SIG-M5 (cell line): ENCODE measurements around the gene P2RY10.
"Not testable (repeated sequence)": the region's sequence is repeated elsewhere in the genome, so short reads cannot be mapped to it uniquely, and the experiment has no call there.

Experiments
- DNase-seq: peaks from one replicate; lab custom pipeline; 2025; lab: John Stamatoyannopoulos, UW

The P2RY10 gene, protein sequence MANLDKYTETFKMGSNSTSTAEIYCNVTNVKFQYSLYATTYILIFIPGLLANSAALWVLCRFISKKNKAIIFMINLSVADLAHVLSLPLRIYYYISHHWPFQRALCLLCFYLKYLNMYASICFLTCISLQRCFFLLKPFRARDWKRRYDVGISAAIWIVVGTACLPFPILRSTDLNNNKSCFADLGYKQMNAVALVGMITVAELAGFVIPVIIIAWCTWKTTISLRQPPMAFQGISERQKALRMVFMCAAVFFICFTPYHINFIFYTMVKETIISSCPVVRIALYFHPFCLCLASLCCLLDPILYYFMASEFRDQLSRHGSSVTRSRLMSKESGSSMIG

GRCh38 chrX:78945186-78945912 lies at the start of gene P2RY10:
P2RY10 (plus strand) TSS chrX:78945391; CDS start chrX:78960521, 15,130 bp downstream.
- no peak for DNase-seq

- DNase-seq, result no peak
Observed at GRCh38 chrX:78922754-78923153, 22.4 kb upstream of the P2RY10 start.

DNA sequence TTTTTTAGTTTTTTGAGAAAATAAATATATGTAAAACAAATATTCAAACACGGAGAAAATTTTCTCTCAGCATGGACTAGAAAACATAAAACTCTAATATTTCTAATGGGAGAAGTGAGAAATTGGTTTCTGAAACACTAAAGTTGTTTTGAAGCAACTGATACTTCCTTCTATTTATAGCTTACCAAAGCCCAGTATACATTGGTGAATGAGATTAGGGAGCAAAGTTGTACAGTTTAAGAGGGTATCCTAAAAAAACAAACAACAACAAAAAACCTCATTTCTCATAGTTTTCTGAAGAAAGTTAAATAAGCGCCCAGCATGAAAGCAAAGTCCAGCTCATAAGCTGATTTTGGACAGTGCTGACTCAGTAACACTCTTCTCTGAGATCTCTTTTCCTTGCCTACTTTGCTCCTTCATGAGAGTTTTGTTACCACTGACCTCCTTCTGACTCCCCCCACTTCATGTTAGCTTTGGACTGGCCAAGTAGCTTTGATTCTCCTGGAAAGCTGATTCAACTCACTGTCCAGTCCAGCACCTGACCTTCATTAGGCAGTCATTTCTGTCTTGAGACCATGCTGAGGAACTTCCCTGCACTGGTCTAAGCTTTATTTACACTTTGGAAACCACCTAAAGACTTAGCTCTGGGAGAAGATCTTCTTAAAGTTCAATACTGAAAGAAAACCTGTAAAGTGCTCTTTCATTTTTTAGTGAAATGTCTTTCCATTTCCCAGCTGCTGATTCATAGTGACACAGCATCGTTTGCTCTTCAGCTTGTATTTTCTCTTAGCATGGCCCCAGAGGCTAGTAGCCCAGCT lies 21.8 kb upstream of the P2RY10 start:
- DNase-seq, result no peak

GRCh38 chrX:78931814-78932213 lies 13.4 kb upstream of the P2RY10 start:
- DNase-seq, result no peak

- no peak for DNase-seq
Observed at GRCh38 chrX:78934866-78935265, 10.3 kb upstream of the P2RY10 start.

- DNase-seq, result no peak
Observed at GRCh38 chrX:78944351-78944750, 840 bp upstream of the P2RY10 start.

- DNase-seq, result no peak
Observed at GRCh38 chrX:78946178-78946931, 1.2 kb downstream of the P2RY10 start.

DNA sequence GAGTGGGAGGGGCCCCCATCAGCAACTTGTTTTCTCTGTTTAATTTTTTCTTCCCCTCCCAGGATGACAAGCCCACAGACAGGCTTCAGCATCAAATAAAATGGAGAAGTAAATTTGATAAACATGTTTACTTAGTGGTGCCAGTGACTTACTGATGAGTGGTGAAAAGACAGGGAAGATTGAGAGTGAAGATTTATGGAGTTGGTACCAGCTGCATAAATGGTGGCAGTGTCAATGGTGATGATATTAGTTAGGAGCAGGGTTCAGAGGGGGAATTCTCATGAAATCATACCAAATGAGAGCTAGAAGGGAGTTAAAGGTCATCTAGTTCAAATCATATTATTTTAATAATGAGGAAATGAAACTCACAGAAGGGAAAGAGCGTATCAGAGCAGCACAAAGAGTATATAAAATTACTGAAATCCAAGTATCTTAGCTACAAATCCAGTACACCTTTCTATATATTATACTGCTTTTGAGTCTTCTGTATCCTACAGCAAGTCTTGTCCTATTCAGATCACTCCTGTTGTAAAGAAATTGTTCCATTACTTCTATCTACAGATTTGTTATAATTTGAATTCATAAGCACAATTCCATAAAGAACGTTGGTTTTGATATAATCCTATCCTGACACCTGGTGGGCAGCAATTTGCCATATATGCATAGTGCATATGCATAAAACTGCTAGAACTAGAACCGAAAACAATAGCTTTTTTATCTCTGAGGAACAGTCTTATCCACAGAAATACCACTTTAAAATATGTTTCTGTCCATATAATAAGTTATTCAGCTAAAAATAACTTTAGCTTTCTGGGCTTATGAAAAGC lies 5.0 kb downstream of the P2RY10 start:
- no peak for DNase-seq

GRCh38 chrX:78957049-78957767 lies 12.0 kb downstream of the P2RY10 start:
- no peak for DNase-seq

DNA sequence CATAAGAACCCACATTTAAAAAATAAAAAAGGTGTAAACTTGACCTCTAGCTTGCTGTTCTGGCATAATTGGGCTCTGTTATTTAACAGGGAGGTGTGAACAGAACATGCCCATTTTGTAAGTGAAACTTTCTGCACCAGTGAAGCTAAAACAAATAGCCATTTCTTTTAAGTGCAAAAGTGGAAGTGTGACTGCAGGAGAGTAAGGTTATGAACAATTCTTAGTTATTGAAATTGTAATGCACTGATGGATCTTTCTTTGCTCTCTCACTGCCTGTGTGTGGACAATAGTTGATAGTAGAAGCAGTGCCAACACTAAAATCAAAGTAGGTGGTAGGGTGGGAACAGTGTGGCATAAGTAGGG lies 12.6 kb downstream of the P2RY10 start:
- no peak for DNase-seq

GRCh38 chrX:78958419-78959116 lies 13.4 kb downstream of the P2RY10 start:
- no peak for DNase-seq

DNA sequence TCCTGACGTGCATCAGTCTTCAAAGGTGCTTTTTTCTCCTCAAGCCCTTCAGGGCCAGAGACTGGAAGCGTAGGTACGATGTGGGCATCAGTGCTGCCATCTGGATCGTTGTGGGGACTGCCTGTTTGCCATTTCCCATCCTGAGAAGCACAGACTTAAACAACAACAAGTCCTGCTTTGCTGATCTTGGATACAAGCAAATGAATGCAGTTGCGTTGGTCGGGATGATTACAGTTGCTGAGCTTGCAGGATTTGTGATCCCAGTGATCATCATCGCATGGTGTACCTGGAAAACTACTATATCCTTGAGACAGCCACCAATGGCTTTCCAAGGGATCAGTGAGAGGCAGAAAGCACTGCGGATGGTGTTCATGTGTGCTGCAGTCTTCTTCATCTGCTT lies 15.7 kb downstream of the P2RY10 start:
- no peak for DNase-seq

DNA sequence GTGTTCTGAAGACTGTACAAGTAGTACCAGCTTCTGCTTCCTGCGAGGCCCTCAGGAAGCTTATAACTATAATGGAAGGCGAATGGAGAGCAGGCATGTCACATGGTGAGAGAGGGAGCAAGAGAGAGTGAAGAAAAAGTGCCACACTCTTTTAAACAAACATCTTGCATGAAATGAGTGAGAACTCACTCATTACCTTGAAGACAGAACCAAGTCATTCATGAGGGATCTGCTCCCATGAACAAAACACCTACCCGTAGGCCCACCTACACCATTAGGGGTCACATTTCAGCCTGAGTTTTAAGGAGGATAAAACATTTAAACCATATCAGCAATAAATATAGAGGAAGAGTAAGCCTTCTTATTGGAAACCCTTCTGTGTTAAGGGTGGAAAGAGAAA lies 19.4 kb downstream of the P2RY10 start:
- DNase-seq, result no peak

- no peak for DNase-seq
Observed at GRCh38 chrX:78979789-78980464, 34.7 kb downstream of the P2RY10 start.

DNA sequence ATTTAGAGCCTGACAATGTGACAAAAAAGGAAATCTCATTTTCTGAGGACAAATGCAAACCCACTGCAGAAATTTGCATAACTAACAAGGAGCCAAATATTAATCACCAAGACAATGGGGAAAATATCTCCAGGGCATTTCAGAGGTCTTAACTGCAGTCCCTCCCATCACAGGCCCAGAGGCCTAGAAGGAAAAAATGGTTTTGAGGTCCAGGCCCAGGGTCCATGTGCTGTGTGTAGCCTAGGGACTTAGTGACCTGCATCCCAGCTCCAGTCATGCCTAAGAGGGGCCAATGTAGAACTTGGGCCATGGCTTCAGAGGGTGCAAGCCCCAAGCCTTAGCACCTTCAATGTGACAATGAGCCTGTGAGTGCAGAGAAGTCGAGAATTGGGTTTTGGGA lies 44.2 kb downstream of the P2RY10 start:
- DNase-seq, result no peak

- DNase-seq, result no peak
Observed at GRCh38 chrX:78997870-78998558, 52.8 kb downstream of the P2RY10 start.

- DNase-seq, result not testable (repeated sequence)
Observed at GRCh38 chrX:79007540-79007939, 62.3 kb downstream of the P2RY10 start.
